22Rv1 (cell line): ENCODE measurements around the gene CNTN4.

Experiments
- H3K27ac ChIP-seq: fragments of 450-650 bp; 2 replicates; pipeline ENCODE4 v1.5.1; 2017
- CTCF ChIP-seq: fragments of 450-650 bp; IDR thresholded peaks from 2 replicates; pipeline ENCODE4 v1.5.1; 2017; ENCODE audit warnings: mild to moderate bottlenecking
- ZFX ChIP-seq: fragments of 450-650 bp; IDR thresholded peaks from 2 replicates; pipeline ENCODE4 v1.6.1; 2017; ENCODE audit warnings: antibody characterized with exemption, borderline replicate concordance

The CNTN4 gene

GRCh38 chr3:2354702-2355101, 256.0 kb downstream of the CNTN4 start:
- TF ChIP-seq ZFX (no peak), CTCF (no peak)
- H3K27ac ChIP-seq, result no peak overlapping the region

- H3K27ac ChIP-seq, result no peak overlapping the region
- no peak for TF ChIP-seq ZFX
- no peak for TF ChIP-seq CTCF
Observed at GRCh38 chr3:2356298-2356950, 257.8 kb downstream of the CNTN4 start.

GRCh38 chr3:2360815-2361214, 262.1 kb downstream of the CNTN4 start:
- TF ChIP-seq CTCF (no peak), ZFX (no peak)

GRCh38 chr3:2362122-2362521, 263.5 kb downstream of the CNTN4 start:
- H3K27ac ChIP-seq, result no peak overlapping the region
- no peak for TF ChIP-seq ZFX
- no peak for TF ChIP-seq CTCF

More at GRCh38 chr3:2360815-2361214, 262.1 kb downstream of the CNTN4 start:
- H3K27ac ChIP-seq, result no peak overlapping the region

- no peak for TF ChIP-seq CTCF
Observed at GRCh38 chr3:2363854-2364253, 265.2 kb downstream of the CNTN4 start.

GRCh38 chr3:2370317-2370716, 271.7 kb downstream of the CNTN4 start:
- no peak for TF ChIP-seq ZFX
- no peak for TF ChIP-seq CTCF
- no peak overlapping the region for H3K27ac ChIP-seq

More at GRCh38 chr3:2363854-2364253, 265.2 kb downstream of the CNTN4 start:
- no peak overlapping the region for H3K27ac ChIP-seq

GRCh38 chr3:2372306-2372705, 273.6 kb downstream of the CNTN4 start:
- TF ChIP-seq CTCF (no peak), ZFX (no peak)
- H3K27ac ChIP-seq, result no peak overlapping the region
